ENCODE data around the gene RGP1.

GRCh38 chr9:35738186-35738585 lies 10.9 kb upstream of the RGP1 start:
- TF ChIP-seq YY1 (IDR thresholded peaks at IDR 0.05; ENCODE audit: insufficient read depth, insufficient read length) (no peak), SUZ12 (IDR thresholded peaks at IDR 0.05; ENCODE audit: extremely low read depth, insufficient read depth, insufficient read length) (no peak)
